K562 (cell line): ENCODE measurements around the gene RAP1GDS1. TPM values are rescaled to one million over a fixed set of nuclear protein-coding genes. Genes with fewer than 3 reads are reported as not detected.

ENCODE experiments used
- ESRRA ChIP-seq: fragments of 450-650 bp; IDR thresholded peaks from 2 replicates; pipeline ENCODE4 v1.6.1; 2014; ENCODE audit warnings: low read depth, mild to moderate bottlenecking, moderate library complexity, borderline replicate concordance
- ETV1 ChIP-seq: fragments of 450-650 bp; conservative IDR thresholded peaks from 2 replicates; pipeline ENCODE4 v1.6.1; 2016; ENCODE audit warnings: missing genetic modification characterization, control low read depth, low read depth, missing compliant biosample characterization
- MYNN ChIP-seq, 2 experiments: sonication (generic); formaldehyde crosslinking in 1 of 2; IDR thresholded peaks; 2 replicates each; pipeline versions ENCODE4 v1.5.0 to v1.6.1; 2016 to 2020; ENCODE audit warnings: antibody characterized with exemption in 1 of 2, missing genetic modification reagents in 1 of 2
- RBM17 ChIP-seq: fragments of 200-400 bp; formaldehyde crosslinking; IDR thresholded peaks from 2 replicates; pipeline ENCODE4 v1.6.1; 2017; ENCODE audit warnings: low read depth, mild to moderate bottlenecking, low read length, borderline replicate concordance
- SIX5 ChIP-seq, 2 experiments: IDR thresholded peaks; 2 replicates each; pipeline ENCODE4 v1.6.1; 2011; ENCODE audit warnings: low read length in 2 of 2, borderline replicate concordance in 1 of 2, low read depth in 1 of 2, mild to moderate bottlenecking in 1 of 2, moderate library complexity in 1 of 2; ENCODE audit not compliant: insufficient read depth in 1 of 2
- TCF7 ChIP-seq: sonication (generic); IDR thresholded peaks from 2 replicates; pipeline ENCODE4 v1.6.1; 2016; ENCODE audit warnings: antibody characterized with exemption, borderline replicate concordance
- ZBTB1 ChIP-seq: sonication (generic); formaldehyde crosslinking; IDR thresholded peaks from 2 replicates; pipeline ENCODE4 v1.8.1; 2023; ENCODE audit warnings: missing genetic modification reagents, low read depth, mild to moderate bottlenecking, borderline replicate concordance
- ZNF143 ChIP-seq: sonication (generic); formaldehyde crosslinking; IDR thresholded peaks from 2 replicates; pipeline ENCODE4 v1.9.0; 2022; ENCODE audit warnings: mild to moderate bottlenecking, missing genetic modification reagents
- ZNF175 ChIP-seq: fragments of 200-800 bp; sonication (Bioruptor generic); IDR thresholded peaks from 2 replicates; pipeline ENCODE4 v1.6.1; 2016; ENCODE audit warnings: low read depth, mild to moderate bottlenecking, missing genetic modification characterization, missing compliant biosample characterization
- ZNF23 ChIP-seq: fragments of 250-450 bp; sonication (Bioruptor Pico); IDR thresholded peaks from 2 replicates; pipeline ENCODE4 v1.4.0; 2020; ENCODE audit warnings: mild to moderate bottlenecking
- ZNF830 ChIP-seq: fragments of 250-450 bp; sonication (Bioruptor Pico); IDR thresholded peaks from 2 replicates; pipeline ENCODE4 v1.5.0; 2021; ENCODE audit warnings: mild to moderate bottlenecking
- polyA plus RNA-seq, 8 experiments: library from polyadenylated mRNA; depleted of rRNA in 4 of 8; stranded (reverse) in 5 of 8; unstranded in 3 of 8; fragments of >200 nt; fragmentation: Nextera tagmentation in 2 of 8; fragmentation: Illumina TruSeq in 1 of 8; extraction: Ambion mirVana in 2 of 8; extraction: Trizol in 1 of 8; gene quantifications; 2 replicates each; pipeline versions ENCODE4 v1.2.1 to v1.2.3, GENCODE V29; 2011 to 2014; ENCODE audit warnings: inconsistent platforms in 1 of 8, missing spikeins in 1 of 8
- total RNA-seq, 7 experiments: library from RNA; depleted of rRNA in 6 of 7; stranded (reverse); fragments of >200 nt in 6 of 7; fragmentation: Illumina TruSeq in 2 of 7; extraction: Trizol in 2 of 7; gene quantifications; 2 replicates each; pipeline versions ENCODE4 v1.2.1 to v1.2.3, GENCODE V29; 2011 to 2021; ENCODE audit warnings: low replicate concordance in 1 of 7
- TF ChIP-seq, protein P1 (sequence below), 3 experiments: fragments of 200-800 bp in 1 of 3; sonication (Bioruptor generic) in 1 of 3; sonication (generic) in 1 of 3; formaldehyde crosslinking in 1 of 3; IDR thresholded peaks; 2 replicates each; pipeline versions ENCODE4 v1.6.1 to v1.8.0; 2016 to 2022; ENCODE audit warnings: mild to moderate bottlenecking in 2 of 3, missing compliant biosample characterization in 2 of 3, missing genetic modification characterization in 2 of 3, missing genetic modification reagents in 1 of 3
- TF ChIP-seq, protein P2 (sequence below): sonication (generic); IDR thresholded peaks from 2 replicates; pipeline ENCODE4 v1.6.1; 2016
- TF ChIP-seq, protein P3 (sequence below): IDR thresholded peaks from 3 replicates; pipeline ENCODE4 v1.6.1; 2011; ENCODE audit warnings: borderline replicate concordance, mild to moderate bottlenecking; ENCODE audit not compliant: insufficient read length, insufficient read depth
- TF ChIP-seq, protein P4 (sequence below): fragments of 250-450 bp; sonication (Bioruptor Pico); IDR thresholded peaks from 2 replicates; pipeline ENCODE4 v1.8.0; 2021; ENCODE audit warnings: moderate library complexity, mild to moderate bottlenecking, inconsistent platforms

RAP1GDS1 gene
- total and polyA plus RNA-seq, 9 of the 15 experiments (the other 6 are each of a cell fraction or from before 2014, with no cell fraction given): 27.2 to 55.6 (median 31.5) TPM

DNA sequence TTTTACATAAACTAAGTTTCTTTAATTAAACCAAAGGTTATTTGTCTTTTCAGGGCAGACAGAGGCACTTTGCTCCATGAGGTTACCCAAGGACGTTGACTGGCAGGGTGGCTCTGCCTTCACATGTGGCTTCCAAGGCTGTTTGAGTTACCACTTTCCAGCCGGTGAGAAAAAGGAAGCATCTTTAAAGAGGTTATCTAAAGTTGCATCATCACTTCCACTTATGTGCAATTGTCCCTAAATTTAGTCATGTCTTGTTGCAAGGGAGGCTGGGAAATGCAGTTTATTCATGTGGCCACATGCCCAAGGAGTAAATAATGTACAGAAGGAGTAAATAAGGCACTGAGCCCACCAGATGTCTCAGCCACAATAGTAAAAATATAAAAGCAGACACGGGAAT is 29.0 kb upstream of the RAP1GDS1 start (continued):
- peak; percentile 48 to 57; a peak in 3 of 4 replicates for TF ChIP-seq SIX5 (IDR thresholded peaks at IDR 0.05; ENCODE audit: borderline replicate concordance in 1 of 2, insufficient read depth in 1 of 2, low read depth in 1 of 2, low read length in 2 of 2)
- TF ChIP-seq, protein P1, sequence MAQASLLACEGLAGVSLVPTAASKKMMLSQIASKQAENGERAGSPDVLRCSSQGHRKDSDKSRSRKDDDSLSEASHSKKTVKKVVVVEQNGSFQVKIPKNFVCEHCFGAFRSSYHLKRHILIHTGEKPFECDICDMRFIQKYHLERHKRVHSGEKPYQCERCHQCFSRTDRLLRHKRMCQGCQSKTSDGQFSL (CRISPR knock-in tag; IDR thresholded peaks at IDR 0.05): no peak
- TF ChIP-seq, protein P1 (tag; IDR thresholded peaks at IDR 0.05): no peak
- TF ChIP-seq ZNF143 (CRISPR knock-in tag): peak; percentile 83
- 0 out of 2 replicates have a peak, but pooled peaks have one; percentile 22 for TF ChIP-seq ESRRA
- TF ChIP-seq, protein P2, sequence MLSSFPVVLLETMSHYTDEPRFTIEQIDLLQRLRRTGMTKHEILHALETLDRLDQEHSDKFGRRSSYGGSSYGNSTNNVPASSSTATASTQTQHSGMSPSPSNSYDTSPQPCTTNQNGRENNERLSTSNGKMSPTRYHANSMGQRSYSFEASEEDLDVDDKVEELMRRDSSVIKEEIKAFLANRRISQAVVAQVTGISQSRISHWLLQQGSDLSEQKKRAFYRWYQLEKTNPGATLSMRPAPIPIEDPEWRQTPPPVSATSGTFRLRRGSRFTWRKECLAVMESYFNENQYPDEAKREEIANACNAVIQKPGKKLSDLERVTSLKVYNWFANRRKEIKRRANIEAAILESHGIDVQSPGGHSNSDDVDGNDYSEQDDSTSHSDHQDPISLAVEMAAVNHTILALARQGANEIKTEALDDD: no peak
- TF ChIP-seq ZNF23 (CRISPR knock-in tag): no peak
- no peak for TF ChIP-seq ZNF830 (CRISPR knock-in tag)
- TF ChIP-seq, protein P3, sequence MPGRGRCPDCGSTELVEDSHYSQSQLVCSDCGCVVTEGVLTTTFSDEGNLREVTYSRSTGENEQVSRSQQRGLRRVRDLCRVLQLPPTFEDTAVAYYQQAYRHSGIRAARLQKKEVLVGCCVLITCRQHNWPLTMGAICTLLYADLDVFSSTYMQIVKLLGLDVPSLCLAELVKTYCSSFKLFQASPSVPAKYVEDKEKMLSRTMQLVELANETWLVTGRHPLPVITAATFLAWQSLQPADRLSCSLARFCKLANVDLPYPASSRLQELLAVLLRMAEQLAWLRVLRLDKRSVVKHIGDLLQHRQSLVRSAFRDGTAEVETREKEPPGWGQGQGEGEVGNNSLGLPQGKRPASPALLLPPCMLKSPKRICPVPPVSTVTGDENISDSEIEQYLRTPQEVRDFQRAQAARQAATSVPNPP: no peak
- TF ChIP-seq MYNN (IDR thresholded peaks at IDR 0.05): no peak
- TF ChIP-seq MYNN (CRISPR knock-in tag; IDR thresholded peaks at IDR 0.05): no peak
- TF ChIP-seq, protein P4, sequence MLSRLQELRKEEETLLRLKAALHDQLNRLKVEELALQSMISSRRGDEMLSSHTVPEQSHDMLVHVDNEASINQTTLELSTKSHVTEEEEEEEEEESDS (CRISPR knock-in tag): no peak
- TF ChIP-seq RBM17: no peak
- TF ChIP-seq ETV1 (tag): peak; percentile 50; the same call in 1 of the 2 replicates
- no peak for TF ChIP-seq ZBTB1 (CRISPR knock-in tag)
- no peak for TF ChIP-seq ZNF175 (CRISPR knock-in tag)
- no peak for TF ChIP-seq TCF7
